Stimulated activated CD4-positive, alpha-beta T cell treated with anti-CD3 and anti-CD28 coated beads, Interleukin-12 subunit alpha, Interleukin-12 subunit beta, amount 100 ng/mL, for 24 hours (primary cell): ENCODE data around the gene MFN2.

ENCODE experiments used
- DNase-seq, 2 experiments: peaks; one replicate each; pipeline ENCODE4 v3.0.0-alpha.2; 2020; ENCODE audit warnings: low read depth in 2 of 2

MFN2 gene

DNA sequence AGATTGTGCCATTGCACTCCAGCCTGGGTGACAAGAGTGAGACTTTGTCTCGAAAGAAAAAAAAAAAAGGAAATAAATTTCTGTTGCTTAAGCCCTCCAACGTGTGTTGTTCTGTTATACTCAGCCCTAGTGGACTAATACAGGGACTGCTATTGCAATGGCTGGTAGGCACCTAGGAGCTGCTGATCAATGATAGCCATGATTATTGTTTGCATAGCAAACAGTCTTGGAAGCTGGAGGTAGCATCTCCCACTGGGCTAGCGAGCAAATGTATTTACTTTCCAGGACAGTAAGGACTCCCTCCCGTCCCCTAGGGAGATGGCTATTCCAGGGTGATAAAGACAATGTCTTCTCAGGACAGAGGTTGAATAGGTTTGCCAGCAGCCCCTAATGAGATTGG, 69.4 kb downstream of the MFN2 start:
- no peak for DNase-seq

DNA sequence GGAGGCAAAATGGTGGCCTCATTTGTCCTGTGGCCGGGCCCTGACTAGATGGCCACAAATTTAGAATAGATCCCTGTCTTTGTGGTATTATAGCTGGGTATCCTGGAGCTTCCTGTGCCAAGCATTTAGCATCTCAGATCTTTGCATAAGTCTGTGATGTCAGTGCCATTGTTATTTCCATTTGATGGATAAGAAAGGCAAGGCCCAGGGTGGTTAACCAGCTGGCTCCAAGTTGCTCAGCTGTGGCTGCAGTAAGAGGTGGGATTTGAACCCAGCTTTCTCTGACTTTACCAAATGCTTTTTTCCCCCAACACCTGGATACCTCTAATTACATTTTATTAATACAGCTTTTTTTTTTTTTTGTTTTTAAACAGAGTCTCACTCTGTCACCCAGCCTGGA, 71.1 kb downstream of the MFN2 start:
- no peak for DNase-seq

DNA sequence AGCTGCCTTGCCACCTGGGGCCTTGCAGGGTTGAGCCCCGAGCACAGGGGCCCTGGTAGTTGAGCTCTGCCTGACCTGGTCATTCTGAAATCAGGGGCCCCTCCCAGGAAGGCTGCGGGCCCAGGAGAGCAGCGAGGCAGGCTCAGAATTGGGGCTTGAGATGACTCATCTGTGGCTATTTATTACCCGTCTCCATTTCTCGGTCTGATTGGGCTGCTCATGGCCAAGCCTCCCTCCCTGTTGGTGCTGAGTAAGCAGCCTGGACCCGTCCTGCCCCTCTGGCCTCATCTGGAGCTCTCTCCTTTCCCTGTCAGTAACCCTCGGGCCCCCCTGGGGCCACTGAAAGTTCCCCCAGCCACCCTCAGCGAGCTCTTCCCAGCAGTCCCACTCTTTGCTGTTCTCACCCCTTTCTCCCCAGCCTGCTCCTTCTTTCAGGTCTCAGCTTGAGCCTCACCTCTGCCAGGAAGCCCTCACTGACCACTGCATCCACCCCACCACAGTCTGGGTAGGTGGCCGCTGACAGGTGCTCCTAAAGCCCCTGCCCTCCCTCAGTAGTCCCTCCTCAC, 71.8 kb downstream of the MFN2 start:
- DNase-seq = no peak

DNA sequence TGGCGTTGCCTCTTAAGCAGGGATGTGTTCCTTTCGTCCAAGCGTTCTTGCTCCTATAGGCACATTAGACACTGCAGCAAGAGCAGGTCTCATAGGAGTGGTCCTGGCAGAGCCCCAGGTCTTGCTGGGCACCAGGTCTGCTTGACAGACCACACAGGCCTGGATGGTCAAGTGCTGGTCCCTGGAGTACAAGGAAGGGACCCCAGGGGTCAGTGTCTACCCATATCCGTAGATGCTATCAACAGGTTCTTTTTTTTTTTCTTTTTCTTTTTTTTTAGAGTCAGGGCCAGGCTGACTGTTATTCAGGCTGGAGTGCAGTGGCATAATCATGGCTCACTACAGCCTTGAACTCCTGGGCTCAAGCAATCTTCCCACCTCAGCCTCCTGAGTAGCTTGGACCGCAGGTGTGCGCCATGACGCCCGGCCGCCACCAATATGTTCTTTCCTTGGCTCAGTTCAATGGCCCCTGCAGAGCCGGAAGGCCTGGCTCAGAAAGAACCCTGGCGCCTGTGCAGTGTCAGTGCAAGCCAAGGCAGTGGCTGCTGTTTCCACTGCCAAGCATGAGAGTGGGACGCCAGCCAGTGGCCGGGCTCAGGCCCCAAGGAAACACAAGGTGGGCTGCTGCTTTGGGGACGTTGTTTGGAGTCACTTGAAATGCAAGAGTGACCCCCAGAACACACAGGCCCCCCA, 72.9 kb downstream of the MFN2 start:
- DNase-seq = no peak

DNA sequence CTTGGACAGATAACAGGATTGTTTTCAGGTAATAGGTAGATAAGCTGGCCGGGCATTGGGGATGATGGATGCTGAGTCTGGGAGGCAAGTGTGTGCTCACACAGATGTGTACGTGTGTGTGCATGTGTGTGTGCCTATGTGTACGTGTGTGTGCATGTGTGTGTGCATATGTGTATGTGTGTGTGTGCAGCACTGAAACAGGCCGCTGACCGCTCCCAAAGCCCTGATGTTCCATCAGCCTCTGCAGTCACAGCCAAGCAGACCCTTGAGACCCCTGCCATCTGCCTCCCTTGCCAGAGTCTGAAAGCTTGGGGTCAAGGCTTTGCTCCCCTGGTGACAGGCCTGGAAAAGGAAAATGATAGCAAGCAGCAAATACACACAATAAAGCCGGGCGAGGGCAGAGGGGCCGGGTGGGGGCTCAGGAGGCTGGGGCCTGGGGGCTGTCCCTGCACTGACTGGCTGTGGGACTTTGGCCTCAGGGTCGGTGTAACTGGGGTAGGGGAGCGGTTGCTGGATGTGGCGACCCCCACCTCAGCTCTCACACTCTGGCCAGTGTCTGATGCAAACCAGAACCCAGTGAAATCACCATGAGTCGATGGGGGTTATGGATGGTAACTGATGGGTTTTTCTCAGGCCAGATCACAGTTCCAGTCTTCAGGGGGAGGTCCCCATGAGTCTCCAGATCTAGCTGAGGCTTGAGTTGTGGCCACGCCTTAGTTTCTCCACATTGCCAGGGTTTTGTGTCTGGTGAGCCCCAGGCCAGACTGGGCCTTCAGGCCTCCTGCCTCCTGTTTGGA, 73.7 kb downstream of the MFN2 start:
- DNase-seq = no peak

DNA sequence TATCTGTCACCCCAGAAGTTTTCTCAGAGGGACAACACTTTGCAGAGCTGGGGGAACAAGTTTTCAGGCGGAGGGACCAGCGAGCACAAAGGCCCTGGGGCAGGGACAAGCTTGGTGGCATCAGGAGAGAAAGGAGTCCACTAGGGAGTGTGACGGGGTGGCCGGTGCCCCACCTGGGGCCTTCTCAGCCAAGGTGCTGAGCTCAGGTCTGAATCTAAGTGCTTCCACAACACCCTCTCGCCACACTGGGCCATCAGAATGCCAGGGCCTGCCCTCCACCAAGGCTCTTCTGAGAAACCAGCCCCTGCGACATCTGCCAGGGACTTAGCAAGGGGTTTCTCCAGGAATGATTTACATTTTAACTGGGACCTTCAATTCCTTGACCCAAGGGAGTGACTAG, 75.0 kb downstream of the MFN2 start:
- DNase-seq = no peak

DNA sequence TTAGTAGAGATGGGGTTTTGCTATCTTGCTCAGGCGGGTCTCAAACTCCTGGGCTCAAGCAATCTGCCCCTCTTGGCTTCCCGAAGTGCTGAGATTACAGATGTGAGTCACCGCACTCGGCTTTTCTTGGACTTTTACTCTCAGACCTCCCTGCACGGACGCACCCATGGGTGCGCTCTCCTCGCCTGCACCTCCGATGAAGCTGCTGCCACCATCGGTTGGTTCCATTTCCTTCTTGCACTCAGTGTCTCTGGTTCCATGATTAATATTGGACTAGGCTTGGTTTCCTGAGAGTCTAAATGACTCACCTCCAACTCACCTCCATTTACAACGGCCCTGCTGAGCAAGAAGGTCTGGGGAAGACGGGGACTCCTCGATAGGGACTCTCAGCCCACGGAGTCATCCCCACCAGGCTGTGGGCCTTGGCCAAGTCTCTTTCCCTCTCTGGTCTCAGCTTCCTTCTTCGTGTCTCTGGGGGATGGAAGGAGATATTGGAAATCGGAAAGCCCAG, 76.1 kb downstream of the MFN2 start:
- no peak for DNase-seq

DNA sequence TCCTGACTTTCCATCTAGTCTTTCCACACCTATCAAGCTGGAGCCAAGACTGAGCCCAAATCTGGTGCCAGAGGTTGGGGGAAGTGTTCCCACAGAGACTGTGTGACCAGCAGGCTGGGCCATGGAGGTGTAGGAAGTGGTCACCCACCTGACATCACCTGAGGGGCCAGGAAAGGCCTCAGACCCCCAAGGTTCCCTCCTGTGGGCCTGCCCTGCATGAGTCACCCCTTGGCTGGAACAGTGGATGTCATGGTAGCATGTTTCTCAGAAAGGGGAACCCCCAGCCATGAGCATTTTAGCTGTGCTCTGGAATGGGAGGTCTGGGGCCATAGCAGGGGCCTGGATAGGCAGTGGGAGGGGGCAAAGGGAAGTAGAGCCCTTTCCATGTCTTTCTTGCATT, 77.1 kb downstream of the MFN2 start:
- peak in 1 of 2 experiments; percentile 46 for DNase-seq

DNA sequence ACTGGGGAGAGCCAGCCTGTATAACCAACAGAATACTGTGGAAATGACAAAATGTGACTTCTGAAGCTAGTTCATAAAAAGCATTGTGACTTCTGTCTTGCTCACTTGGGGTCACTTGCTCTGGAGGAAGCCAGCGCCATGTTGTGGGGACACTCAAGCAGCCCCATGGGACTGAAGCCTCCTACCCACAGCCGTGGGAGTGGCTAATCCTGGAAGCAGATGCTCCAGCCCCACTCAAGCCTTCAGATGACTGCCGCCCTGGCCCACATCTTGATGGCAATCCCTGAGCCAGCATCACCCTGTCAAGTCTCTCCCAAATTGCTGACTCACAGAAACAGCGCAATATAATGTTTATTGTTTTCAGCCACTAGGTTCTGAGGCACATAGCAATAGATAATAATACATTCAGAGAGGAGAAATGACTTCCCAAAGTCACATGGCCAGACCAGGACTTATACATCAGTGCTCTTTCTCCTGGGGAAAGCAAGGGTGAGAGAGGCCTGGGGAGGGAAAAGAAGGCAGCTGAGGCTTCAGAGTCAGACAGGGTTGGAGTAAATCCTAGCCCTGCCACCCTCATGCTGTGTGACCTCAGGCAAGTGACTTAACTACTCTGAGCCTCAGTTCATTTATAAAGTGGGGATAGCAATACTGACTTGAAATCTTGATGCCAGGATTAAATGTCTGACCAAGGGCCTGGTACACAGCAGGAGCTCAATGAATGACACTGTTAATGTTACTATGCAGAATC, 77.9 kb downstream of the MFN2 start:
- no peak for DNase-seq

DNA sequence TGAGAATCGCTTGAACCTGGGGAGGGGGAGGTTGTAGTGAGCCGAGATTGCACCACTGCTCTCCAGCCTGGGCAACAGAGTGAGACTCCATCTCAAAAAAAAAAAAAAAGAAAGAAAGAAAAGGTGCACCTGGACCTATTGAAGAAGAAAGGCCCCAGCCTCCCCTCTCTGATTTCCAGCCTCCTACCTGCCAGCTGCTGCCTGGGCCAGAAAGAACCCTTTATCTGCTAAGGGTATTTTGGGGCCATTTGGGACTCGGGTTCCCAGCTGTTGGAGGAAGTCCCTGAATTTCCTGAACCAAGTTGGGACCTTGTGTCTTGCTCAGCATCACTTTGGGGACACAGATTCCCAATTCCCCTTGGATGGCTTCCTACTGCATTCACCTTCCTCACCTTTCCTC, 79.0 kb downstream of the MFN2 start:
- DNase-seq = no peak

DNA sequence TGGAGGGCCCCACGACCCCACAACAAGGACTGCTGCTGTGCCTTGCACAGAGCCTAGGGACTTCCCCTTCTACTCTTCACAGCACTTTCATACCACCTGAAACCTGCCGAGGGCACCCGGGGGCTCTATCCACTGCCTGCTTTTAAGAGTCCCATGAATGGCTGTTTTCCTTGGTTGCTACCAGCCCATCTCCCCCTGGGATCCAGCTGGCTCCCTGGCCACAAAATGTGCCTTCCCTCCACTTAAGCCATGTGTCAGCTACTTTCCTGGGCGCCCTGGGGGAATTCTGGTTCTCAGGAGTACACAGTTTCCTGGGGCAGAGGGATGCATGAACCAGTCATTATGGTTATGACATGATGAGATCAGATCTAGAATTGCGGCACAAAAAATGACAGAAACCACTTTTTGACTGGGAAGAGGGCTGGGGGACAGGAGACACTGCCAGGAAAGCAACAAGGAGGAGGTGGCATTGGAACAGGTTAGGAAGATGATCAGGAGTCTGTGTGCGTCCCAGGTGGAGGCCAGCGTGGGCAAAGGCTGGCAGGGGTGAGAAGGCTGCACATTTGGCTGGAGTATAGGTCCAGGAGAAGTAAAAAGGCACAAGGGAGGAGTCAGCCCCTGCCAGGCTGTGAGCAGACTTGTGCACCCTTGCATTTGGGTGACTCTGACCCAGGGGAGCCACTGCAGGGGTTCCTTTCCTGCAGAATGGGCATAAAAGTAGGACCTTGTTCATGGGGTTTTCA, 79.6 kb downstream of the MFN2 start:
- no peak for DNase-seq

DNA sequence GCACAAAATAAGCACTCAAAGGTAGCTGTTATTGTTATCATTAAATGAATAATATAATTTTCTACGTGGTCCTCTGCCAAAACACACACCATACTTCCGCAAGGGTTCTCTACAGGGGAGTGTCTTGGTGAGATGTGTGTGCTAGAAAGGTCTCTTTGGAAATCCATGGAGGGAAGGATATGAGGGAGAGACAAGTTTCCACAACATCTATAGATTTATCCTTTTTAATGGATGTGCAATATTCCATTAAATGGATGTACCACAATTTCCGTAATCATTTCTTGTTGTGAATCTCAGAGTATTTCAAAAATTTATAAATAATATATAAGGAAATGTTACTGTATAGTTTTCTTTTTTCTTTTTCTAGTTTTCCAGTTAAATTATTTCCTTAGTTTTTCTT, 80.3 kb downstream of the MFN2 start:
- no peak for DNase-seq
